ENCODE measurements around the gene ADARB2.

DNA sequence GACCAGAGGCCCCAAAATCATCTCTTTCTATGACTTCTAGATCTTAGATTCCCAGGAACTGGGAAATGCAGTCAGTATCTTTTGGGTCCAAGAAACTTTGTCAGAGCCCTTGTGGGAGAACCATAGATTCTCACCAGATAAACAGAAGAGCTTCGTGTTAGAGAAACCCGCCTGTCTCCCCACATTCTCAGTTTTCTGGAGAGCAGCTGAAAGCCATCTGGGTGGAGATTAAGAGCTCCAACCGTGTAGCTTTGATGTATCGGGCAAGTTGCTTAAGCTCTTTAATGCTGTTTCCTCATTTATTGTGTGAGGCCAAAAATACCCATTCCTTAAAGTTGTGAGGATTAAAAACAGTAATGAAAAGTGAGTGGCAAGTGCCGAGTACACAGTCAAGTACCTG, 573.5 kb downstream of the ADARB2 start:
- TF ChIP-seq EZH2 (IDR thresholded peaks at IDR 0.05; ENCODE audit: low read length, missing control alignments) = no peak
- TF ChIP-seq CTCF (conservative IDR thresholded peaks at IDR 0.05 in 1 of 2, IDR thresholded peaks at IDR 0.05 in 1 of 2; ENCODE audit: low read depth in 1 of 2, low read length in 2 of 2) = no peak
